Transverse colon (tissue), 4 donors: Measurements from ENCODE around the gene PTF1A. TPM values are rescaled to one million over a fixed set of nuclear protein-coding genes. Genes with fewer than 3 reads are reported as not detected.

Source experiments
- DNase-seq: peaks from one replicate; pipeline ENCODE4 v3.0.0-alpha.2; 2019
- H3K27ac ChIP-seq, 4 donors: fragments of 200-600 bp; sonication (generic); 2 replicates each; pipeline ENCODE4 v1.5.1; 2016 to 2018; ENCODE audit warnings: inconsistent platforms in 4 of 4
- H3K27me3 ChIP-seq: fragments of 200-600 bp; sonication (generic); 2 replicates; pipeline ENCODE4 v1.5.1; 2017; ENCODE audit warnings: inconsistent platforms
- H3K36me3 ChIP-seq, 4 donors: fragments of 200-600 bp; sonication (generic); 2 replicates each; pipeline ENCODE4 v1.5.1; 2017 to 2019; ENCODE audit warnings: inconsistent platforms in 4 of 4
- H3K4me1 ChIP-seq, 4 donors: fragments of 200-600 bp; sonication (generic); 2 replicates each; pipeline ENCODE4 v1.5.1; 2017 to 2020; ENCODE audit warnings: inconsistent platforms in 4 of 4
- H3K4me3 ChIP-seq, 4 donors: fragments of 200-600 bp; sonication (generic); 1 replicate in 1 of 4; 2 replicates in 3 of 4; pipeline versions ENCODE4 v1.5.1 to v1.6.1; 2017 to 2019; ENCODE audit warnings: inconsistent platforms in 4 of 4
- H3K9me3 ChIP-seq, 2 donors: fragments of 200-600 bp; sonication (generic); 2 replicates each; pipeline ENCODE4 v1.5.1; 2017 to 2019; ENCODE audit warnings: inconsistent platforms in 2 of 2
- EP300 ChIP-seq: sonication (generic); formaldehyde crosslinking; IDR thresholded peaks from one replicate; pipeline ENCODE4 v1.6.1; 2017; ENCODE audit warnings: antibody characterized with exemption, low read depth
- POLR2A ChIP-seq: fragments of 450-650 bp; IDR thresholded peaks from one replicate; pipeline ENCODE4 v1.6.1; 2016; ENCODE audit warnings: antibody characterized with exemption, mild to moderate bottlenecking, moderate library complexity
- POLR2AphosphoS5 ChIP-seq, 3 donors: sonication (generic); formaldehyde crosslinking; IDR thresholded peaks; one replicate each; pipeline ENCODE4 v1.6.1; 2016; ENCODE audit warnings: antibody characterized with exemption in 3 of 3
- WGBS, 2 donors: methylation state at CpG; one replicate each; pipeline ENCODE4 v1.1.5; 2018; ENCODE audit warnings: low coverage in 1 of 2; 5-methylcytosine and 5-hydroxymethylcytosine counted together
- in situ Hi-C, 4 donors: fragments of 200-750 bp; cut with MboI; loops; one replicate each; pipeline versions ENCODE4 v1.15.0 to v1.15.1; 2017; ENCODE audit warnings: low sequenced_read_pairs in 3 of 4, low pct_ligation_motif_present in 1 of 4, low pct_unique_long_range_greater_than_20kb in 1 of 4
- intact Hi-C: fragments of 100-400 bp; cut with DNase I; formaldehyde crosslinking; loops from one replicate; pipeline ENCODE4 v1.15.1; 2023; ENCODE audit warnings: low total_unique reads
- total RNA-seq, 4 donors: library from RNA; depleted of rRNA; stranded (reverse); fragments of >200 nt; gene quantifications; one replicate each; pipeline ENCODE4 v1.1.0, GENCODE V29; 2016
- TF ChIP-seq, protein P1 (sequence below), 5 experiments: fragments of 200-600 bp in 3 of 5; fragments of 450-650 bp in 2 of 5; sonication (generic) in 3 of 5; IDR thresholded peaks; 1 replicate in 2 of 5; 2 replicates in 3 of 5; pipeline ENCODE4 v1.5.1; 2016 to 2017; ENCODE audit warnings: antibody characterized with exemption in 5 of 5, inconsistent platforms in 3 of 5, mild to moderate bottlenecking in 2 of 5, moderate library complexity in 1 of 5

The PTF1A gene
- total RNA-seq, 4 donors from 2014 or later, result not detected

DNA sequence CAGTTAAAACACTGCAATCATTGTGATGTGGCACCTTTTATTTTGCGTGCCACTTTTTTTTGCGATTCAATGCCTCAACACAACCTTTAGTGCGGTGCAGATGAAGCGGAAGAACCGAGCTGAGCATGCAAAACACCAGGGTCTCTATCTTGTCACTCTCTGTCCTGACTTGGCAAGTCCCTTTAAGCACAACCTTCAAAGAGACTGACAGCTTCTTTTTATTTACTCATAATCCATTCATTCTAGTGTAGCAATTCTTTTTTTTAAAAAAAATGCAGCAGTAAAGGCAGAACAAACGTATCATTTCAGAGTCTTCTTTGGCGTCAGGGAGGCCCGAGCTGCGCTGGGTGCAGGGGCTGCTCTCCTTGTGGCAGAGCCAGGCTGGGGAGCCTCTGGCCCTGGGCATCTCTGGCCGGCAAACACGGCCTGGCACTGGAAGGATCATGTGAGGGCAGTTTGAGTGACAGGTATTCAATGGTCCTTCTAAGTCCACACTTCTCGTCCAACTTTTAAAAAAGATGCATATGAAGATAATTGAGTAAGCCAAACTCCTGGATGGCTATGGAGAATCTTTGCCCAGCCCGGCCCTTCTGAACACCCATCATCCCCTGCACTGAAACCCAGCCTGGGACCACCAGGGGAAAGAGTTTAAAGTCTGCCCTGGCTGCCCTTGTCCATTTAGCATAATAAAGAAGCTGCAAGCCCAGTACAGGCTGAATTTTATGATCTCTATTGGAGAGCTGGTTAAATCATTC lies 3.9 kb downstream of the PTF1A start:
- no peaks in the 10 kb centered on the region for H3K9me3 ChIP-seq
- peaks cover 0 to 11% (median 3%) of the 10 kb centered on the region in 4 donors for H3K4me1 ChIP-seq
- no peaks in the 10 kb centered on the region for H3K36me3 ChIP-seq
- H3K27ac ChIP-seq, result no peak overlapping the region
- no peak for DNase-seq
- intact Hi-C loops (no loop called here), in situ Hi-C loops (no loop called here)
- no peak for TF ChIP-seq EP300
- no peak for TF ChIP-seq POLR2A
- TF ChIP-seq, protein P1, sequence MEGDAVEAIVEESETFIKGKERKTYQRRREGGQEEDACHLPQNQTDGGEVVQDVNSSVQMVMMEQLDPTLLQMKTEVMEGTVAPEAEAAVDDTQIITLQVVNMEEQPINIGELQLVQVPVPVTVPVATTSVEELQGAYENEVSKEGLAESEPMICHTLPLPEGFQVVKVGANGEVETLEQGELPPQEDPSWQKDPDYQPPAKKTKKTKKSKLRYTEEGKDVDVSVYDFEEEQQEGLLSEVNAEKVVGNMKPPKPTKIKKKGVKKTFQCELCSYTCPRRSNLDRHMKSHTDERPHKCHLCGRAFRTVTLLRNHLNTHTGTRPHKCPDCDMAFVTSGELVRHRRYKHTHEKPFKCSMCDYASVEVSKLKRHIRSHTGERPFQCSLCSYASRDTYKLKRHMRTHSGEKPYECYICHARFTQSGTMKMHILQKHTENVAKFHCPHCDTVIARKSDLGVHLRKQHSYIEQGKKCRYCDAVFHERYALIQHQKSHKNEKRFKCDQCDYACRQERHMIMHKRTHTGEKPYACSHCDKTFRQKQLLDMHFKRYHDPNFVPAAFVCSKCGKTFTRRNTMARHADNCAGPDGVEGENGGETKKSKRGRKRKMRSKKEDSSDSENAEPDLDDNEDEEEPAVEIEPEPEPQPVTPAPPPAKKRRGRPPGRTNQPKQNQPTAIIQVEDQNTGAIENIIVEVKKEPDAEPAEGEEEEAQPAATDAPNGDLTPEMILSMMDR (IDR thresholded peaks at IDR 0.05), result no peak
- TF ChIP-seq POLR2AphosphoS5 (IDR thresholded peaks at IDR 0.05), result no peak
- WGBS, 2 donors, result 0 to 8% methylated on average over 5 to 13 of the region's 13 CpGs
- H3K4me3 ChIP-seq, result no peak overlapping the region
- H3K27me3 ChIP-seq, result peaks cover 100% of the 10 kb centered on the region

DNA sequence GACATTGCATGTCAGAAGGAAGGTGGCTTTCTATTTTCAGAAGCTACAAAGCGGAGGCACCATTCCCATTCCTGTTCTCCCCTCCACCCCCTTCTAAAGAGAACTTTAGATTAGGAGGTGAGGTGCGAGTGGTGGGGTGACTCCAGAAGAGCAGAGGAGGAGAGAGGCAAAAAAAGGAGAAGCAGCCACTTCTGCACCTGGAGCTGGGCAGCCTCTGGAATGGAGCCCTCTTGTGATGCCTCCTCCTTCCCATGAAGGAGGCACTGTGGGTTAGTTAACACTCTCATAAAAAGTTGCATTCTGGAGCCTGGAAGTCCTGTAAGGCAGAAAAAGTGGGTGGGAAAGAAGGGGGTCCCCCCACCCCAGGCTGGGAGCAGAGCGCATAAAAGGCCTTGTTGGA lies 4.8 kb downstream of the PTF1A start:
- Histone ChIP-seq H3K4me3 (no peak overlapping the region), H3K27ac (no peak overlapping the region), H3K9me3 (no peaks in the 10 kb centered on the region), H3K27me3 (peaks cover 100% of the 10 kb centered on the region), H3K36me3 (no peaks in the 10 kb centered on the region), H3K4me1 (peaks cover 0 to 9% (median 3%) of the 10 kb centered on the region in 4 donors)
- TF ChIP-seq, protein P1 (IDR thresholded peaks at IDR 0.05), result no peak
- no peak for TF ChIP-seq POLR2AphosphoS5 (IDR thresholded peaks at IDR 0.05)
- 28% methylated on average over 3 of the region's 3 CpGs; no CpG with 5 or more reads in 1 of the 2 donors for WGBS, 2 donors
- intact Hi-C loops, result no loop called here
- in situ Hi-C loops, result no loop called here
- no peak for DNase-seq

DNA sequence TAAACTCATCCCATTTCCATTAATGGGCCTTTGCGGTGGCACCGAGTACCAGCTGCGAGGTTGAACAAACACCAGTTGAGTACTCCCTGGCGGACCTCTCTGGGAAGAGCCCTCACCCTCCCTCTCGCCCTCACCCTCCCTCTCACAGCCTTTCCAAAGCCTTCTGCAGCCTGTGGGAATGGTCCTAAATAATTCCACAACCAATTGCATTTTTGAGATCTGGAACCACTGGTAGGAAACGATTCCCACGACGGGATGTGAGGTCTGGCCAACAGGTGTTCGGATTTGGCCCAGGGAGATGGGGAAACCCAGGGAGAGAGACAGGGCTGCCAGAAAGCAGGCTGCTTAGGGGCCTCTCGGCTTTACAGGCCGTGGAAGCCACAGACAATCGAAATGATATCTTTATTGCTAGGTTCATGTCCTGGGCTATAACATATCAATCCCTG lies 5.3 kb downstream of the PTF1A start:
- Histone ChIP-seq H3K27ac (no peak overlapping the region), H3K4me3 (no peak overlapping the region), H3K9me3 (no peaks in the 10 kb centered on the region), H3K4me1 (peaks cover 0 to 4% (median under 1%) of the 10 kb centered on the region in 4 donors), H3K27me3 (peaks cover 100% of the 10 kb centered on the region), H3K36me3 (no peaks in the 10 kb centered on the region)
- intact Hi-C loops (no loop called here), in situ Hi-C loops (no loop called here)
- TF ChIP-seq POLR2A, result no peak
- no peak for TF ChIP-seq EP300
- TF ChIP-seq, protein P1 (IDR thresholded peaks at IDR 0.05), result no peak
- TF ChIP-seq POLR2AphosphoS5 (IDR thresholded peaks at IDR 0.05), result no peak
- no peak for DNase-seq
- WGBS, 2 donors, result 4 to 8% methylated on average over 5 to 12 of the region's 12 CpGs

- H3K4me1 ChIP-seq, result peaks cover 0 to 3% (median 0%) of the 10 kb centered on the region in 4 donors
- DNase-seq, result no peak
- in situ Hi-C loops (no loop called here), intact Hi-C loops (no loop called here)
- no peaks in the 10 kb centered on the region for H3K9me3 ChIP-seq
- WGBS, 2 donors, result 4 to 8% methylated on average over 4 to 12 of the region's 13 CpGs
- H3K27me3 ChIP-seq, result peaks cover 100% of the 10 kb centered on the region
- no peaks in the 10 kb centered on the region for H3K36me3 ChIP-seq
- no peak overlapping the region for H3K4me3 ChIP-seq
- no peak overlapping the region for H3K27ac ChIP-seq
- TF ChIP-seq POLR2A (no peak), EP300 (no peak), POLR2AphosphoS5 (IDR thresholded peaks at IDR 0.05) (no peak)
- TF ChIP-seq, protein P1 (IDR thresholded peaks at IDR 0.05), result no peak
Observed at GRCh38 chr10:23198610-23198939, 6.5 kb downstream of the PTF1A start.
